ENCODE measurements around the gene TRIM5.
"Not testable (repeated sequence)": the region's sequence is repeated elsewhere in the genome, so short reads cannot be mapped to it uniquely, and the experiment has no call there.

TRIM5 gene, protein sequence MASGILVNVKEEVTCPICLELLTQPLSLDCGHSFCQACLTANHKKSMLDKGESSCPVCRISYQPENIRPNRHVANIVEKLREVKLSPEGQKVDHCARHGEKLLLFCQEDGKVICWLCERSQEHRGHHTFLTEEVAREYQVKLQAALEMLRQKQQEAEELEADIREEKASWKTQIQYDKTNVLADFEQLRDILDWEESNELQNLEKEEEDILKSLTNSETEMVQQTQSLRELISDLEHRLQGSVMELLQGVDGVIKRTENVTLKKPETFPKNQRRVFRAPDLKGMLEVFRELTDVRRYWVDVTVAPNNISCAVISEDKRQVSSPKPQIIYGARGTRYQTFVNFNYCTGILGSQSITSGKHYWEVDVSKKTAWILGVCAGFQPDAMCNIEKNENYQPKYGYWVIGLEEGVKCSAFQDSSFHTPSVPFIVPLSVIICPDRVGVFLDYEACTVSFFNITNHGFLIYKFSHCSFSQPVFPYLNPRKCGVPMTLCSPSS

GRCh38 chr11:5684646-5685362 lies at the start of gene TRIM5:
Gene TRIM5, minus strand, starts transcription at chr11:5685074. Its CDS starts 4,897 bp downstream, at chr11:5680177.
- DNase-seq = peak; percentile 86

DNA sequence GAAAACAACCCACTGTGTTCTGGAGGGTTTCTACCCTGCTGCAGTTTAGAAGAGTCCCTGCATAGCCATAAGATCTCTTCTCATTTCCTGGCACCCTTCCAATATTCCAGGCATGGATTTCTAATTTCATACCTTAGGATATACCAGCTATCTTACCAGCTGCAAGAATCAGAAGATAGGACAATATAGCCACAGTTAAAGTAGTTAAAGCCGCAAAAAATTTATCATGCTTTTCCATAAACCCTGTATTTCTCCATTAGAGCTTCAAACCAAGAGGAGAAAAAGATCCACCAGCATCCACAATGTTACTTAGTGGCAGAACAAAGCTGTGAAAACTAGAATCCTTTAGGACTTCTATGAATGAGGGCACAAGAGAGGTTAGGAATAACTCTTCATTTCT lies 42.8 kb upstream of the TRIM5 start:
- no peak for DNase-seq

- DNase-seq = no peak
Measured at GRCh38 chr11:5726351-5726750, 41.5 kb upstream of the TRIM5 start.

DNA sequence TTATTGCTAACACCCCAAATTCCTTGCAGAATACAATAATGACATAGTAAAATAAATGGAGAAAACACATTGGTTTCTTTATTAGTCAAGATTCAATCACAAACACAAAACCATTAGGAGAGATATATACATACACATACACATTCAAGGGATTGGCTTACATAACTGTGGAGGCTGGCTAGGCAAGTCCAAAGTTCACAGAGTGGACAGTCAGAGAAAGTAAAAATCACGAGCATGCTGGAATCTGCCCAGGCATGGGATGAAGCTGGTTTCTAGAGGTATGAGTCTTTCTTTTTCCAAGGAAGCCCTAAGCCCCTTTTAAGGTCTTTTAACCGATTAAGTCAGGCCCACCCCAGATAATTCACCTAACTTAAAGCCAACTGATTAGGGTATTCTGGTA lies 37.7 kb upstream of the TRIM5 start:
- DNase-seq = no peak

DNA sequence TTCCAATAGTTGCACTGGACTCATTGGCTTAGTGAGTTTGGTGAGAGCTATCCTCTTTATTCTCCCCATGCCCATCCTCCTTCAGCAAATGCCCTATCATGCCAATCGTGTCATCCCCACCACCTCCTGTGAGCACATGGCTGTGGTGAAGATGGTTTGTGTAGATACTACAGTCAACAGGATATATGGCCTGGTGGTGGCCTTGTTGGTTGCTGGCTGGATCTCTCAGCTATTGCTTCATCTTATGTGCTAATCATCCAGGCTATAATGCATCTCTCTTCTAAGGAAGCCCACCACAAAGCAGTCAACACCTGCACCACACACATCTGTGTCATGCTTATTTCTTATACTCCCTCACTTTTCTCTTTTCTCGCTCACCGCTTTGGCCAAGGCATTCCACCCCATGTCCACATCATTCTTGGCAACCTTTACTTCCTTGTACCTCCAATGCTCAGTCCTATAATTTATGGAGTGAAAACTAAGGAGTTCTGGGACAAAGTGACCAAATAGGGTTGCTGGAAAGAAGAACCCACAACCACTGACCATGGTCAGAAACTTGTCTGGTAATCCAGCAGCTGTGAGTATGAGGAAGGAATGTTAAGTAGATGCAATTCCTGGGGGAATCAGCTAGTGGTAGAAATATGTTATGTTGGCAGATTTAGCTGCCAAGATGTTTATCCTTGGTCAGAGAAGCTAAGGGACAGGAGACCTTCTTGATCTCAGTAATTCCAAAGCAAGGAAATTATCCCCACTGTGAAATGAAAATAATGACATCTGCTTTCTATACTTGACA lies 35.0 kb upstream of the TRIM5 start:
- DNase-seq = no peak

- not testable (repeated sequence) for DNase-seq
Measured at GRCh38 chr11:5716518-5716917, 31.6 kb upstream of the TRIM5 start.

DNA sequence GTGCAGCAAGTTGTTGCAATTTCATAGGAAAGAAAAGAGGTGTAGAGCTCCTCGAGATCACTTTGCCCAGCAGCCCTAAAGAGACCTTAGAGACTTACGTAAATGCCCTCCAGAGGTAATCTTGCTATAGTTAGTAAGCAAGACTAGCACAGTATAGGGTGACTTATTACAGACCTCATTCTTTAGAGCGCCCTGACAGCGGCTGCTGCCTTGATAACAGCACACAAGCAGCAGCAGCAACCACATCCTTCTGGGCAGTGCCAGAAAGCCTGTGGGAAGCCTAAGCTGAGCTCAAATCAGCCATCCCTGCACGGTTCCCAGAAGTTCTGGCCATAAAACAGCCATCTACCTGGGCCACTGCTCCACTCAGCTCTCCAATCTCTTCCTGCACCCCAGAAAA lies 28.8 kb upstream of the TRIM5 start:
- no peak for DNase-seq

- peak; percentile 21 for DNase-seq
Measured at GRCh38 chr11:5712507-5712906, 27.6 kb upstream of the TRIM5 start.

DNA sequence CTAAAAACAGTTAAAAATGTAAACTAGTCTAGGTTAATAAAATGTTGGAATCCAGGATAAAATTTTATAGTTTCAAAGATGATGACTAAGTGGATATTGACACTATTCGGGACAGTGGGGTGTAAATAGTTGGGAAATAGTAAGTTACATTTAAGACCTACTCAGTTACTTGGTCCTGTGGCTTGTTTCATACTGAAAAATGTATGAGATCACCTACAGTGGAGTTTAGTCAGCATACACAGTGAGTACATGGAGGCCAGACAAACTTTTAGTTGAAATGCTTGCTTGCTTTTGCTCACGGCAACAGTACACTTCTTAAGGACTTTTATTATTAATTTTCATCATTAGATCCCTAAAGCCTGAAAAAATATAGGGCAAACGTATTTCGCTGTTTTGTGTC lies 20.8 kb upstream of the TRIM5 start:
- DNase-seq = no peak

DNA sequence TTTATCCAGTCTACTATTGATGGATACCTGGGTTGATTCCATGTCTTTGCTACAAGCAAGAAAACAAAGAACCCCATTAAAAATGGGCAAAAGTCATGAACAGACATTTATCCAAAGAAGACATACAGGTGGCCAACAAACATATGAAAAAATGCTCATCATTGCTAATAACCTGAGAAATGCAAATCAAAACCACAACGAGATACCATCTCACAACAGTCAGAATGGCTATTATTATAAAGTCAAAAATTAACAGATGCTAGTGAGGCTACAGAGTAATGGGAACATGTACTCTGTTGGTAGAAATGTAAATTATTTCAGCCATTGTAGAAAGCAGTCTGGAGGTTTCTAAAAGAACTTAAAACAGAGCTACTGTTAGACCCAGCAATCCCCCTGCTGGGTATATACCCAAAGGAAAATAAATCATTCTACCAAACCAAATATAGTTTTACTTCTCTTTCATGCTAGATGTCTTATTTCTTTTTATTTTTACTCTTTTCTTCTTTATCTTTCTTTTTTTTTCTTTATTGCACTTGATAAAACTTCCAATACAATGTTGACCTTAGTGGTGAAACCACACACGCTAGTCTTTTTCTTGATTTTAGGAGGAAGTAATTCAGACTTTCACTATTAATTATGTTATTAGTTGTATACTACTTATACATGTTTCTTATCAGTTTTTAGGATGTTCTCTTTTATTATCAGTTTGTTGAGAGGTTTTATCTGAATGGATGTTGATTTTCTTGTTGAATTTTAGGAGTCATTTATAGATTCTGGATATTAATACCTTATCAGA lies 19.1 kb upstream of the TRIM5 start:
- no peak for DNase-seq

- DNase-seq = no peak
Measured at GRCh38 chr11:5701055-5701577, 16.2 kb upstream of the TRIM5 start.

- DNase-seq = no peak
Measured at GRCh38 chr11:5700421-5701054, 15.7 kb upstream of the TRIM5 start.

GRCh38 chr11:5698281-5698680 lies 13.4 kb upstream of the TRIM5 start:
- no peak for DNase-seq

DNA sequence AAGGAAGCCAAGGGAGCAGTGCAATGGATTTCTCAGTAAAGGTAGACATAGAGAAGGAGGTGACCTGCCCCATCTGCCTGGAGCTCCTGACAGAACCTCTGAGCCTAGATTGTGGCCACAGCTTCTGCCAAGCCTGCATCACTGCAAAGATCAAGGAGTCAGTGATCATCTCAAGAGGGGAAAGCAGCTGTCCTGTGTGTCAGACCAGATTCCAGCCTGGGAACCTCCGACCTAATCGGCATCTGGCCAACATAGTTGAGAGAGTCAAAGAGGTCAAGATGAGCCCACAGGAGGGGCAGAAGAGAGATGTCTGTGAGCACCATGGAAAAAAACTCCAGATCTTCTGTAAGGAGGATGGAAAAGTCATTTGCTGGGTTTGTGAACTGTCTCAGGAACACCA lies 11.3 kb upstream of the TRIM5 start:
- no peak for DNase-seq

DNA sequence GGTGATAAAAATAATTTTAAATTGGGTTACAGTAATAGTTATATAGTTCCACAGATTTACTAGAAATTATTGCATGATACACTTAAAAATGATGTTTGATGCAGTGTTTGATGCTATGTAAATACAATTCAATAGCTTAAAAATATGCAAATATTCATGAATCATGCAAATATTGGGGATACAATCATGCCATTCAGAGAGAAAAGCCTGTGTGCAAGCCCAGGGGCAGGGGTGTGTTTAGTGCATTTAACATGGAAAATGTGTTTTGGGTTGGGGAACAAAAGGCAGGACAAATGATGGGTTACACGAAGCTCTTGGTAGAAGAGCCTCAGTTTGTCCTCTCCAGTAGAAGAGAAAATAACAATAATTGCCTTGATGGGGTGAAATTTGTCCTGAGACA lies 10.7 kb upstream of the TRIM5 start:
- DNase-seq = no peak

DNA sequence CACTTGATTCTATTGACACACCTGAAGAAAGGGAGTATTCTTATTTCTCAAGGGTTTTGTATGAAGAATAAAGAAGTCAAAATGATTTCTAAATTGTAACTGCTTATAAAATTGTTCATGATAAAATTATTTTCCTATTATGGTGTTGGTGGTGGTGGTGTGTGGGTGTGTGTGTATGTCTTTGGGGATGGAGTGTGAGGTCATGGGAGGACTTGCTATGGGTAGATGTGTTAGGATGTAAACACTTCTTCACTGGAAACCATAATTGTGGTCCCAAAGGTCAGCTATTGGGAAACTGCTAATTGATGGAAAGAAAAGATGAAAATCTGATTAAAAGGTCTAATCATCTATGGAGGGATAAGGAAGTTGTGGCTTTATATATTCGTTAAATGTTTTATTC lies 9.8 kb upstream of the TRIM5 start:
- no peak for DNase-seq

DNA sequence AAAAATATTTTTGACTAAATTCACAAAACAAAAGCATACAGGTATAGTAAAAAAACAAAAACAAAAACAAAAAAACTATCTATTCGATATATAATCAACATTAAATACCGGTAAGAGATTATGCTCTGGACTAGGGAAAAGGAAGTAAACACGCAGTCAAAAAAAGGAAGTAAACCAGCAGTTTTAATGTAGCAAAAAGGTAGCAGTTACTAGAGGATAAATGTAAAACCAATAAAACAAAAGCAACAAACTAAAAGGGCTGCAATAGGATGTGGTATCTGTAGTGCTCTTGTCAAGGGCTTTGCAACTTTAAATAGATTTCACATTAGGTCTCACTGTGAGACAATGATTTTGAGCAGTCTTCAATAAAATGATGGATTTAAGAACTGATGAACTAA lies 7.1 kb upstream of the TRIM5 start:
- no peak for DNase-seq

- DNase-seq = not testable (repeated sequence)
Measured at GRCh38 chr11:5691238-5691963, 6.5 kb upstream of the TRIM5 start.

DNA sequence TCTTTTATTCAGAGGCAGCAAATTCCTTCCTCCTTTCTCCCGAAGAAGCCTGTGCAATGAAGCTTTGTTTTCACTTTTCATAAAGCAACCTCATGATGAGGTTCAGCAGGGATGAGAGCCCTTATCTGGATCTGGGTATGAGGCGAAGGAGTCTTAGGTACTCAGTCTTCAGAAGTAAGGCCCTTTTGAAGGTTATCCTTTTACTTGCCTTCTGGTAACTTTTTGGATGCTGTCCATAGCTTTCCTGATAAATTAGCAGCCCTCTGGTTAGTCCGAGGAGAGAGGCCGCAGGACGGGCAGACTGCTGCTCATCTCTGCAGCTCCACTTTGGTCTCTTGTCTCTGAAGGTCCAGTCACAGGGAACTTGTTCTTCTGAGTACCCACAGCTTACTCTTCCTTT lies 5.9 kb upstream of the TRIM5 start:
- no peak for DNase-seq

DNA sequence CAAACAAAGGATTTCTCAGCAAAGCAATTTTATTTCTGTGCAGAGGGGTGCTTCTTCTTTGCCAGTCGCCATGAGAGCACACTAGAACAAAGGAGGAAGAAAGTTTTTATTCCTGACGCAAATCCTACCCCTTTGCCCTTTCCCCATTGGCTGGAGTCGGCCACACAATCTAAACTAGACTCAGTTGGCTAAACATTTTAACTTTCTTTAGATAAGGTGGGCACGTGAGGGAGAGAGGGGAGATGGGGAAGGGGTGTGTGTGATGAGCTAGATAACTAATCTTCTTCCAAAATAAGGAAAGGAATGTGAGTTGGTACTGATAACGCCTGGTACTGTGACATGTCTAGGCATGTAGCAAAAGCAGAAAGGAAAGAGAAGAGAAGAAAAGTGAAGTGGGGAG lies 5.3 kb upstream of the TRIM5 start:
- no peak for DNase-seq

- no peak for DNase-seq
Measured at GRCh38 chr11:5689551-5689983, 4.7 kb upstream of the TRIM5 start, which contains the start of gene TRIM22. Gene TRIM22, plus strand, starts transcription at chr11:5689790. Its CDS starts 6,443 bp downstream, at chr11:5696233.
